Stimulated activated CD8-positive, alpha-beta memory T cell treated with anti-CD3 and anti-CD28 coated beads, Interleukin-7, amount 100 ng/mL, for 4 hours (primary cell): ENCODE measurements around the gene C1GALT1.

Experiments
- DNase-seq, 2 donors: peaks; one replicate each; pipeline ENCODE4 v3.0.0-alpha.2; 2020; ENCODE audit warnings: low read depth in 2 of 2

Gene C1GALT1

DNA sequence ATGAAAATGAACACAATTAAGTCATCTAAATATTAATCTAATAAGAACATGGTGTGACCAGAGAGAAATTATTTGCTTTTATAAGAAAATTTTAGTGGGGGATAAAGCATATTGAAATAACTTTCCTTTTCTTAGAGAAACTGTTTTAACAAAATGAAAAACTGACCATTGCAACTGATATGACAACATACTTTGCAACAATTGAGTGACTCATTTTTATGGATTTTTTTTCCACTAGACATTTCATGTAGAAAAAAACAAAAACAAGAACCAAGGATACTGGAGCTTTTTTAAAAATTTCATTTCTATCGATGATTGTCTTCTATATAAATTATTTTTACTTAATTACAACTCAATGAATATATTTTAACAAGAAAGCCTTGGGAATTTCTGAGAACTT, 90.0 kb downstream of the C1GALT1 start:
- DNase-seq: no peak

DNA sequence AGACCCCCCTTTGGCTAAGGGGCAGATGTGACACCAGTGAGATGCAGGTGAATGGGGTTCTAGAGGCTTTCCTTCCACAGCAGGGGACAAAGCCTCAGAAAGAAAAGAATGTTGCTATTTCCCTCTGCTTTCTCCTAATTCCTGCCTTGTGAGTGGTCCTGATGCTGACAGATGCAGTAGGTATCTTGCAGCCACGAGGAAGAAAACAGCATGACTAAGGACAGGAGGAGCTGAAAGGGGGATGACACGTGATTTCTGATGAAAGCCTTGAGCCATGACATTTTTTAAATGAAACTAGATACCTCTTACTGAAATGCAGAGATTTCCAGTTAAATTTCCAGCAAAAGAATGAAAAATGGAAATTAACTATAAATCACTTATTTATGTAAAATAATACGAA, 92.4 kb downstream of the C1GALT1 start:
- no peak for DNase-seq

DNA sequence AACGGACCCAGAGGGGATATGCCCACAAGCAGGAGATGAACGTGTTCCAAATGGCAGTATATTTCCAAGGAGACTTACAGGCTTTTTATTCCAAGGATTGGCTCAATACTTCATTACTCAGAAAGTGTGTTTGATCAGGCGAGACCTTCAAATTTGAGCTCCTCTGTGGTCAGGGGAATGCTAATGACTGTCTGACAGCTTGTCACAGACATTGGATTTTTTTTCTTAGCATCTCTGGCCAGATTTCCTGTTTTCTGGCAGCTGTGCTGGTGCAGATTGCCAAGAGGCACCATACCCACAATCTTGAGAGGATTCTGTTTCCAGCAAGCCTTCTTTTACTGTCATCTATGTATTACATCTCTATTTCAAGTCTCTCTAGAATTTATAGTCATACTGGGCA, 93.8 kb downstream of the C1GALT1 start:
- DNase-seq: no peak

DNA sequence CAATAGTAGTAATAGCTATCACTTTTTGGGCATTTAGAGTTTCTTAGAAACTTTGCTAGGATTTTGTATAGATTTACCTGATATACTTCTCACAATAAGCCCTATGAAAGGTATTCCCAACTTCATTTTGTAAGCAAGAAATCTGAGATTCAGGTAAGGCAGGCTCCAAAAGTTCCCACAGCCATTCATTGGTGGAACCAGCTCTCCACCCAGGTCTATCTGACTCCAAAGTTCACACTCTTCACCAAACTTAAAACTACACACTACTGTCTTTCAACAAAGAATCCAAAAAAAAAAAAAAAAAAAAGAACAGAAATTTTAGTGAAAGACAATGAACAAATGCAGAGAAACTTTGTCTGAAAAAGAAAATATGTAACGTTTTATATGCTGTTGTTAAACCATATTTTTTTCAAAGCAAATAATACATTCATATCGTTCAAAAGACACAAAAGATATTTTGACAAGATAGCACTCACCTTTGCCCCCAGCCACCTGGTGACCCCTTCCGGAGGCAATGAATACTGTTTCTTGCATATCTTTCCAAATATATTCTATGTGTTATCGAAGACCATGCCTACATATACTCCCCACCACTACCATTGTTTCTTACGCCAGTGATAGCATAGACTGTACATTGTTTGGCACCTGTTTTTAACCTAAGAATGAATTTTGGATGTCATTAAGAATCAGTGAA, 108.2 kb downstream of the C1GALT1 start:
- no peak for DNase-seq

DNA sequence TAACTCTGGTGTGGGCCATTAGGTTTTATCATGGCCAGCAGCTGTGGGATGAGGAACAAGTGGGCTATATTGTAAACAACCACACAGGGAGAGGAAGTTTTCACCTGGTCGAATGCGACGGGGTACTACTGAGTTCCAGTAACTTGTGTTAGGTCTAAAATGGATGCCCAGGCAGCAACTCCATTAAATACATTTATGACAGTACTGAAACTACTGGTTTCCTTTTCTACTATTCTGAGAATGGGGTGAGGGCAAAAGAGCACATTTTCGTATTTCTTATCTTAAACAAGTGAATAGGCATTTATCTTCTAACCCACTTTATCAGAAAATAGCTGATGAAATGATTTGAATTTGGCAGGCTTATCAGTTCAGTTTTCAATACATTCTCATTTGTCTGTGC, 109.7 kb downstream of the C1GALT1 start:
- no peak for DNase-seq

DNA sequence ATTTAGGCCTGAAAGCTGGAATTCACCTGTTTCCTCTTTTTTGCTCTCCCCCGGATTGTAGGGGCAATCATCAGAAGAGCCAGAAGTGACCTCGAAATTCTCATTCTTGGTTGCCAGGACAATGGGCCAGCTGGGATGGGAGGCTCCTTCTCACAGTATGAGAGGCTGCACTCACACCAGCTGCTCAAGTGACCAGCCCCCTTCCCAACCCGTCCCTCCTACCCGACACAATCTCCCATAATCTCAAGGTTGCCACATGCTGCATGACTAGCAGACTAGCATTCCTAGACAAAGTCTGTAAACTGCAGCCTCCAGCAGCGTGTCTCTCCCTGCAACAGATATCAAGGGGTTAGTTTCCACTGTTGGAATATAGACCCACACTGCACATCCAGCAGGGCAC, 110.3 kb downstream of the C1GALT1 start:
- no peak for DNase-seq

DNA sequence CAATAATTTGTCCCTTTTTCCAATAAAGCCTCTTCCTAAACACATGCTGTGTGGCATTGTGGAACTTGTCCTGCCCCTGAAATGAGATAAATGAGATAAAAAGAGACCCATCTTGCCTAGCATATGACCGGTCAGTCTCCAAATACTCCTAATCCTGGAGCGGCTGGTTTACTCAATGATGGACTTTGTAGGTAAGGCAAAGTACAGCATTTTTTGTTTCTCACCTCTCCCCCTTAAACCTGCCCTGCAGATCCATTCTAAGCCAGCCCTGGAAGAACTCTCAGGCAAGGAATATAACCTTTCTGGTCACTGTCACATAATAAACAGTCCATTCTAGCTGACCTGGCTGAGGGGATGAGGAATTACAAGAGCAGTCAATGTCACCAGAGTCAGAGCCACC, 110.7 kb downstream of the C1GALT1 start:
- DNase-seq: no peak

DNA sequence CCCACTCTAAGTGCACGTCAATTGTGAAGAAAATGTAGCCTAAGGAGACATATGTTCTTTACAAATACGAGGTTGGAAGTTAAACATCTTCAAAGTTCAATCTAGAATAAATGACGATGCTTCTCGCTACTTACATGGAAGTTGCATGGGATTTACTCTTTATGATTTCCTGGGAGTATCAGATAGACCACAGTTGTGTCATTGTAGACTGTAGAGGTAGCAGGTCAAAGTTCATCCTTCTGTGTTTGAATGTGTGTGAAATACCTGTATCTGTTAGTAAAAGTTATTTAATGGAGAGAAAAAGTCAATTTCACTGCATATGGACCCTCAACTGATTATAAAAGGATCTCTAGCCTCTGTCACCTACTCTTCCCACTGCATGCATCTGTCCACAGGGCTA, 112.6 kb downstream of the C1GALT1 start:
- DNase-seq: no peak
